Embryonic facial prominence (tissue), 1 donor: ENCODE results near the gene CCDC106.

ENCODE experiments used
- DNase-seq: peaks from one replicate; pipeline ENCODE4 v3.0.0-alpha.2; 2016; ENCODE audit errors: extremely low spot score

CCDC106 gene

DNA sequence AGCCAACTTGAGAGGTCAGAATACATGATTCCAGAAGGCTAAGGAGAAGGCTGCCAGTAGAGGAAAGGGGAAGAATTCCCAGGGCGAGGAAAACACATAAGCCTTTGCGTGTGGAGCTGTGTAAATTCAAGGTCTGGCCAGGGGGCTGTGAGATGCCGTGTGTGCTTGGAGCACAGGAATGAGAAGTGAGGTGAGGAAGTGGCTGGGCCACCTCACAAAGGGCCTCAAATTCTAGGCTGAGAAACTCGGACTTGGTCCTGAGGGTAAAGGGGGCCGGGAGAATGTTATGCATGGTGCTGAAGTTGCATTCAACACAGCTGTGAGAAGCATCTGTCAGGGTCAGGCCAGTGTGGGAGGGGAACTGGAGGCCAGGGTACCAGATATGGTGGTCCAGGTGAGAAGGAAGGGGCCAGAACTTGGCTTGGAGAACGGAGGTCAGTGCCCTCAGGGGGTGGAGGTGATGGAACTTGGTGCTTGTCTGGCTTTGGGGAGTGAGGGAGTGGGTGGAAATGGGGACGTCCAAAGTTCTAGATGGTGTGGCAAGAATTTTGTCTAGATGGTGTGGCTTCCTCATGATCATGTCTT, 12.1 kb upstream of the CCDC106 start:
- no peak for DNase-seq

DNA sequence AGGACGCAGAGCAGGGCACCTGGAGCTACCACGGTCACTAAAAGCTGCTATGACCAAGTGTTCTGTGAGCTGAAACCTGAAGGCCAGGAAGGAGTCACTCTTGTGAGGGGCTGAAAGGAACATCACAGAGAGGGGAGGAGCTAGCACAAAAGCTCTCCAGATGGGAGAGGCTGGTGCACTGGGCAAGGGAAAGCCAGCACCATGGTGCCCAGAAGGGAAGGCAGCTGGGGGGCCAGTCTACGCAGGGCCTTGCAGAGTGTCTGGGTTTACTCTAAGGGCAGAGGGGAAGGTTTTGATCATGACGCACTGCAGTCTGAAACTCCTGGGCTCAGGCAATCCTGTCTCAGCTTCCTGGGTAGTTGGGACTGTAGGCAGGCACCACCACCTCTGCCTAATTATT, 11.3 kb upstream of the CCDC106 start:
- DNase-seq: no peak

- no peak for DNase-seq
Observed at GRCh38 chr19:55637534-55637933, 10.5 kb upstream of the CCDC106 start.

DNA sequence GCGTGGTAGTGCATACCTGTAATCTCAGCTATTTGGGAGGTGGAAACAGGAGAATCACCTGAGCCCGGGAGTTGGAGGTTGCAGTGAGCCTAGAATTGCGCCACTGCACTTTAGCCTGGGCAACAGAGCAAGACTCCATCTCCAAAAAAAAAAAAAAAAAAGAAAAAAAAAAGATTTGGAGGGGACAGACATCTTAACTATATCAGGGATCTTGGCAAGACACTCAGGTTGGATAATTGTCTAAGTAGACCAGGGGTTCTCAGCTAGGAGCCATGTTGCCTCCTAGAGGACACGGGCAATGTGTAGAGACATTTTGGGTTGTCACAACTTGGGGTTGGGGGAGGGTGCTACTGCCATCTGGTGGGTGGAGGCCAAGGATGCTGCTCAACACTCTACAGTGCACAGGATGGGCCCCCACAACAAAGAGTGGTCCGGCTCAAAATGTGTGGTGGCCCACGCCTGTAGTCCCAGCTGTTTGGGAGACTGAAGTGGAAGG, 9.1 kb upstream of the CCDC106 start:
- no peak for DNase-seq

DNA sequence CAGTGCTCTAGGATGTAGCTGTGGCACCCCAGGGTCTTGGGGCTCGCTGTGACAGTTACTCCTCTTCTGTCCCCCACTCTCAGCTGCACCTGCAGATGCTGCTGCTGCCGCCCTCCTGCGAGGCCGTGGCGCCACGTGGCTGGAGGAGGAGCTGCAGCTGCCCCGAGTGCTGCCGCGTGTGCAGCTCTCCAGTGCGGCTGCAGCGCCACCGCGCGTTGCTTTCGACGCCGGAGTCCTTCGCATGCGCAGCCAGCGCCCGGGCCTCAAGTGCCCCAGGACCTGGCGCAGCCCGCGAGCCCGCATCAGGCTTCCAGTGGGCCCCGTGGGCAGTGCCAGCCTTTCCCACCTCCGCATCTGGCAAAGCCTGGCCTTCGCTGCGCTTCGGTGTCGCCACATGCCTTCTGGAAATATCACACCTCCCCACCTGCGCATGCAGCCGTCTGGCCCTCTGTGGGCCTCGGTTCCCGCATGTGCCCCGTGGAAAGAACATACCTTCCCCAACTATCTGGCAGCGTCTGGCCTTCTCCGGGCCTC, 7.9 kb upstream of the CCDC106 start:
- DNase-seq: no peak

GRCh38 chr19:55640577-55641425, 7.2 kb upstream of the CCDC106 start, which contains the start of gene ZNF580:
ZNF580 (plus strand) TSS chr19:55641002; CDS start chr19:55642509, 1,507 bp downstream.
- DNase-seq: no peak

GRCh38 chr19:55641426-55642152, 6.4 kb upstream of the CCDC106 start:
- no peak for DNase-seq

DNA sequence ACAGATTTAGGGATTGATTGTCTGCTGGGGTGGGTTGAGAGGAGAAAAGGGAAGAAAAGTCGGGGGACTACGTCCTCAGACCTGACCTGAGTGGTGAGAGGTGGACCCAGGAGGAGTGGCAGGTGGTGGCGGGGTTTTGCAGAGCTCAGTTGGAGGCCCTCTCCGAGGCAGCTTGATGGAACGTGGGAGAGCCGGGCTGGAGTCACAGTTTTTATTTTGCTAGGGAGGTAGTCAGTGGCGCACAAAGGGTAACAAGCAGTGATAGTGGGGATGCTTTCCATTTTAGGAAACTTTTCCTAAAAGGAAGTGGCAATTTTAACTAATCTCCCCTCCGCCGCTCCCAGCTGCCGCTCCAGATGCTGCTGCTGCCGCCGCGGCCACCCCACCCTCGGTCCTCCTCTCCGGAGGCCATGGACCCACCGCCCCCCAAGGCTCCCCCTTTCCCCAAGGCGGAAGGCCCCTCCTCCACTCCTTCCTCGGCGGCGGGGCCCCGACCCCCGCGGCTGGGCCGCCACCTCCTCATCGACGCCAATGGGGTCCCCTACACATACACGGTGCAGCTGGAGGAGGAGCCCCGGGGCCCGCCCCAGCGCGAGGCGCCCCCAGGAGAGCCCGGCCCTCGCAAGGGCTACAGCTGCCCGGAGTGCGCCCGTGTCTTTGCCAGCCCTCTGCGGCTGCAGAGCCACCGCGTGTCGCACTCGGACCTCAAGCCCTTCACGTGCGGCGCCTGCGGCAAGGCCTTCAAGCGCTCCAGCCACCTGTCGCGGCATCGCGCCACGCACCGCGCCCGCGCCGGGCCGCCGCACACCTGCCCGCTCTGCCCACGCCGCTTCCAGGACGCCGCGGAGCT, 5.6 kb upstream of the CCDC106 start:
- DNase-seq: no peak

DNA sequence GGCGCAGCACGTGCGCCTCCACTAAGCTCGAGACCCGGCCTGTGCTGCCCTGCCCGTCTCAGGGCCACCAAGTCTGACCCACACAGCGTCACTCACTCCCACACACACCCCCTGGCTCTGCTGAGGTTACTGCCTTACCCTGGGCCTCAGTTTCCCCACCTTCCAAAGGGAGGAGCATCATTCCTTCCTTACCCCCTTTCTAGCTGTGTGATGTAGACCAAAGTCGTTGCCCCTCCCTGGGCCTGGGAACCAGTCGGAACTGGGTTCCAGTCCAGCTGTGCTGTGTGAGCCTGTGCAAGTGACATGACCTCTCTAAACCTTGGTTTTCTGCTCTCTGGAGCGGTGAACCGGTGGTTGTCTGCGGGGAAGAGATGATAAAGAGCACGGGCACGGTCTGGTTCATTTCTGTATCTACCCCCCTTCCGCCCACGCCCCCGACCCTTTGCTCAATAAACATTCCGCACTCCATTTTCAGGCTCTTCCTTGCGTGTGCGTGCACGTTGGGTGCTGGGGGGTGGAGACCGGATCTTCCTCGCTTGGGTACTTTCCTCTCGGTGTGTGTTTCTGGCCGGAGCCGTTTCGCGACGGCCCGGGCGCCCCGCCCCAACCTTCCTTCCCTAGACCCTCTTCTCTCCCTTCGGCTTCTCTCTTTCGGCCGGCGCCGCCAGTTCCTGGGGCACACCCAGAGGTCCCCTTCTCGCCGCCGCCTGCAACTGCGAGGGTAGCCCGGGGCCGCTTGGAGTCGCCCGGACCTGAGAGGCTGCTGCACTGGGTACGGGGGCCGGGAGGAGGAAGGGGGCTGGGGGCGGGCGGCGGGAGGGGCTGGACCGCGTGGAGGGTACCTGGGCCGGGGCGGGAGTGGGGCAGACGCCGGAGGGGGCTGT, 4.8 kb upstream of the CCDC106 start, which contains the start of gene ZNF581:
TSS of gene ZNF581 (plus strand) at position 647 of the 884 bp plus-strand sequence. CDS start 923 bp downstream, outside the sequence.
- peak; percentile 51 for DNase-seq

GRCh38 chr19:55643887-55644176, 4.2 kb upstream of the CCDC106 start:
- DNase-seq: no peak

GRCh38 chr19:55644191-55644833, 3.7 kb upstream of the CCDC106 start:
- DNase-seq: no peak

DNA sequence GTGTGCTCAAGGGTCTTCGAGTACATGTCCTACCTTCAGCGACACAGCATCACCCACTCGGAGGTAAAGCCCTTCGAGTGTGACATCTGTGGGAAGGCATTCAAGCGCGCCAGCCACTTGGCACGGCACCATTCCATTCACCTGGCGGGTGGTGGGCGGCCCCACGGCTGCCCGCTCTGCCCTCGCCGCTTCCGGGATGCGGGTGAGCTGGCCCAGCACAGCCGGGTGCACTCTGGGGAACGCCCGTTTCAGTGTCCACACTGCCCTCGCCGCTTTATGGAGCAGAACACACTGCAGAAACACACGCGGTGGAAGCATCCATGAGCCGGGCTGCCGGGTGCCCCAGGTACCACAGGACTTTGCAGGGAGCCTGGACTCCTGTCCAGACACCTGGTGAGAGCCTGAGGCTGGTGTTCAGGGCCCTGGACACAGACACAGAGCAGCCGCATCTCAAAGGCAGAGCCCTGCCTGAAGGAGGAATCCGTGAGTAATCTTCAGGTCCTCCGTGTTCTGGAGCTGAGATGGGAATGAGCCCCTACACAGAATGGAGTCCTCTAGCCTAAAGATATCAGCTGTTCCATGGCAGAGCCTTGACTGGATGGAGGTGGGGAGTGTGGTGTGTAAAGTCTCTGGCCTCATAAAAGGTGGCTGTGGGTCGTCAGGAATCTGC, 3.0 kb upstream of the CCDC106 start:
- no peak for DNase-seq

DNA sequence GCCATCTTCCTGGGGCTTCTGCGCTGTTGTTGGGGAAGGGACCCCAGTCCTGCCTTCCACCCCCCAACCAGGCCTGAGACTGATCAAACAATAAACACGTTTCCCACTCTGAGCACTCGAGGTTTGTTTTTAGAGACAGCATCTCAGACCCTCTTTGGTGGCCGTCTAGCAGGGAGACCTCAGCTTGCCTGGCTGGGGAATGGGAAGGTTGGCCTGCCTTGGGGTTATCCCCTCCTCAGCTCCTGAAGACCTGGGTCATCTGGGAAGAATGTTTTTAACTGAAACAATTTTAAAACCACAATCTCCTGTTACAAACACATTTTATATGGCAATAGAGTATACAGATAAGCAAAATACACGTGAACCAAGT, 2.5 kb upstream of the CCDC106 start:
- DNase-seq: no peak

DNA sequence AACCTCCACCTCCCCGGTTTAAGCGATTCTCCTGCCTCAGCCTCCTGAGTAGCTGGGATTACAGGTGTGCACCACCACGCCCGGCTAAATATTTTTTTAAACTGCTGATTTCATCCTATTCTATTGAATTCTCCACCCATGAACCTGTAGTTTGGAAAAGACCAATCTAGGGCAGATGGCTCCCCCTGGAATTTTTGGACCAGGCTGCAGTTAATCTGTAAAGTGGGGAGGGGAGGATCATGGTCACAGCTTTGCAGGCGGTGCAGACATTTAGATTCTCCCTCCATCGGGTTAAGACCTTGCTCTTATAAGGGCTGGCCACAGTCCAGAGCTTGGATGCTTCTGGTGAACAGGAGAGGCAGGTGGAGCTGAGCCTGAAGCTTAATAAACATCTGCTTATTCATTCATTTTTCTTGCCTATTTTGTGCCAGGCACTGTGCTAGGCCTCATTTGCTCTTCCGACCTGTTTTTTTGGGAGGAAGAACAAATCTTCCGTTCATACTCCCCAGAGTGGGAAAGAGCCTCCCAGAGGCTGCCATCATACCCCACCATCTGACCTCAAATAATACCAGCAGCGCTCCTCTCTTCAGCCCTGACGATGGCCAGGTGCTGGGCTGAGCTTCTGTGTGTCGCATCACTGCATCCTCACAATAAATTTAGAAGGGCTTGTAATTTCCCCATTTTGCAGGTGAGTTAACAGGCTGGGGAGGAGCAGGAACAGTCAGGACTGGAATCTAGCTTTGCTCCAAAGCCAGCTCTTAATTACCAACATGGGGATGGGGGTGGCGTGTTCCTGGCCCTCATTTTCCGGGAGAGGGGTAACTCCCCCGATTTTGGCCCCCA, 902 bp upstream of the CCDC106 start:
- no peak for DNase-seq

DNA sequence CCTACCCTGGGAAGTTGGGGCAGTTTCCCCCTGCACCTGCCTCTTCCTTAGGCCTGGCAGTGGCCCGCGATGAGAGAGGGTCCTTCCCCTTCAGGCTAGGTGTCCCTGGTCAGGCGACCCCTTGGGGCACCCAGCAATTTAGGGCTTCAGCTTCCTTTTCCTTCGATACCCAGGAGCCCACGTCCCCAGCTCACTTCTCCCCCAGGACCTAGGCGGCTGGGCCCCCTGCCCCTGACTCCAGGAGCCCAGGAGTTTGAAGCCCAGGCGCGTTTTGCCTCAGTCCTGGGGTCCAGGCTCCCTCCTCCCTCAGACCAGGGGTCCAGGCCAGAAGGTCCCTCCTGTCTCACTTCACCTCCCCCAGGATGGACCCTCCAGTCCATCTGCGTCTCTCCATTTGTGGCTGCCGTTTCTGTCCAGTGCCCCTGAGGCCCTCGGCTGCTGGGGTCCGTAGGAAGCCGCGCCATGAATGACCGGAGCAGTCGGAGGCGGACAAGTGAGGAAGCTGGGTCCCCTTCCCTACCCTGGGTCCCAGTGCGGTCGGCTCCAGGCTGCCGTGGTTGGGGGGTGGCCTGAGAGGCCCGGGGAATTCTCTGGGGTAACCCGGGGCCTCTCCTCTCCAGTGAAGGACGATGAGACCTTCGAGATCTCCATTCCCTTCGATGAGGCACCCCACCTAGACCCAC, 714 bp downstream of the CCDC106 start:
- no peak for DNase-seq

DNA sequence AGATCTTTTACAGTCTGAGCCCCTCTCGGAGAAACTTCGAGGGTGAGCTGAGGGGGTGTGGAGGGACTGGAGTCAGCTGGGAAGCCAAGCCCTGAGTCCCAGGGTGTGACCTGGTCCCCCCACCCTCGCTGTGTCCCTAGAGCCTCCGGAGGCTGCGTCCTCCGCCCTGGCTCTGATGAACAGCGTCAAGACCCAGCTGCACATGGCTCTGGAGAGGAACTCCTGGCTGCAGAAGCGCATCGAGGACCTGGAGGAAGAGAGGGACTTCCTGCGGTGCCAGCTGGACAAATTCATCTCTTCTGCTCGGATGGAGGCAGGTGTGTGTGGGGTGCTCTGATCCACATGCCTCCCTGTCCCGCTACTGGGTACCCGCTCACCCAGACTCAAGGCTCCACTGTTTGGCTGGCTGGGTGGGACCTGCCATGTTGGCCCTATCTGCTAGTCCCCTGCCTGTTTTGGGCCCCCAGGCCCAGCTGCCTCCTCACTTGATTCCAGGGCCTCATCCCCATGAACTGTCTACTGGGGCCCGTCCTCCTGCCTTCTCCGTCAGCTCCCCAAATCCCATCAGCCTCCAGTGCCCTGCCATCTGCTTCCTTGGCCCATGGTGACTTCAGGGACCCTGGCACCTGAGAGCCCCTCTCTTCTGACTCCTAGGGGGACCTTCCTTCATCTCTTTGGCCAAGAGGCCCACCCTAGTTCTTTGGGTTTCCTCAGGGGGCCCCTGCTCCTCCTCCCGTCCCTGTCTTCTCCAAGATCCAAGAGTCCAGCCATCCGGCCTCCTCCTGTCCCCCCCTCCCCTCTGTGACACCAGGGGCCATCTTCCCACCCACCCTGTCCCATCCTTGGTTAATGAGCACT, 1.5 kb downstream of the CCDC106 start:
- no peak for DNase-seq

GRCh38 chr19:55650126-55650557, 2.1 kb downstream of the CCDC106 start:
- DNase-seq: no peak
